Activated gamma-delta T cell (primary cell): ENCODE measurements around the gene ARL15.
"Not testable (repeated sequence)": the region's sequence is repeated elsewhere in the genome, so short reads cannot be mapped to it uniquely, and the experiment has no call there.

Experiments used
- DNase-seq: peaks from one replicate; lab custom pipeline; 2025; lab: John Stamatoyannopoulos, UW

Gene ARL15

GRCh38 chr5:54091307-54092130, 218.9 kb downstream of the ARL15 start:
- no peak for DNase-seq

GRCh38 chr5:54090495-54091120, 219.8 kb downstream of the ARL15 start:
- DNase-seq, result no peak

- DNase-seq, result no peak
Observed at GRCh38 chr5:54088081-54088480, 222.3 kb downstream of the ARL15 start.

GRCh38 chr5:54087436-54087835, 222.9 kb downstream of the ARL15 start:
- no peak for DNase-seq

GRCh38 chr5:54086191-54086590, 224.2 kb downstream of the ARL15 start:
- no peak for DNase-seq

- no peak for DNase-seq
Observed at GRCh38 chr5:54084696-54085095, 225.7 kb downstream of the ARL15 start.

- no peak for DNase-seq
Observed at GRCh38 chr5:54083851-54084250, 226.5 kb downstream of the ARL15 start.

- no peak for DNase-seq
Observed at GRCh38 chr5:54083245-54083644, 227.1 kb downstream of the ARL15 start.

- no peak for DNase-seq
Observed at GRCh38 chr5:54081415-54081814, 229.0 kb downstream of the ARL15 start.

- no peak for DNase-seq
Observed at GRCh38 chr5:54080831-54081230, 229.5 kb downstream of the ARL15 start.

- no peak for DNase-seq
Observed at GRCh38 chr5:54073735-54074134, 236.6 kb downstream of the ARL15 start.

- no peak for DNase-seq
Observed at GRCh38 chr5:54073131-54073530, 237.2 kb downstream of the ARL15 start.

GRCh38 chr5:54066433-54066832, 243.9 kb downstream of the ARL15 start:
- DNase-seq, result no peak

- DNase-seq, result no peak
Observed at GRCh38 chr5:54063817-54064216, 246.6 kb downstream of the ARL15 start.

- DNase-seq, result no peak
Observed at GRCh38 chr5:54062958-54063357, 247.4 kb downstream of the ARL15 start.

- not testable (repeated sequence) for DNase-seq
Observed at GRCh38 chr5:54060919-54061318, 249.5 kb downstream of the ARL15 start.

- DNase-seq, result no peak
Observed at GRCh38 chr5:54049963-54050362, 260.4 kb downstream of the ARL15 start.

GRCh38 chr5:54049144-54049543, 261.2 kb downstream of the ARL15 start:
- DNase-seq, result no peak

GRCh38 chr5:54045077-54045792, 265.1 kb downstream of the ARL15 start:
- no peak for DNase-seq

GRCh38 chr5:54044276-54044675, 266.1 kb downstream of the ARL15 start:
- DNase-seq, result not testable (repeated sequence)

- no peak for DNase-seq
Observed at GRCh38 chr5:54040804-54041203, 269.6 kb downstream of the ARL15 start.

- DNase-seq, result no peak
Observed at GRCh38 chr5:54040018-54040417, 270.4 kb downstream of the ARL15 start.

GRCh38 chr5:54037205-54037604, 273.2 kb downstream of the ARL15 start:
- no peak for DNase-seq
